ENCODE data around the gene WBP1. TPM values are rescaled to one million over a fixed set of nuclear protein-coding genes. Genes with fewer than 3 reads are reported as not detected.
A peak's percentile ranks its signal among the peaks of the same experiment; 100 is the strongest.

The WBP1 gene
- total and polyA plus RNA-seq, 2 experiments from 2014 or later, result 66.5 to 87.5 TPM

DNA sequence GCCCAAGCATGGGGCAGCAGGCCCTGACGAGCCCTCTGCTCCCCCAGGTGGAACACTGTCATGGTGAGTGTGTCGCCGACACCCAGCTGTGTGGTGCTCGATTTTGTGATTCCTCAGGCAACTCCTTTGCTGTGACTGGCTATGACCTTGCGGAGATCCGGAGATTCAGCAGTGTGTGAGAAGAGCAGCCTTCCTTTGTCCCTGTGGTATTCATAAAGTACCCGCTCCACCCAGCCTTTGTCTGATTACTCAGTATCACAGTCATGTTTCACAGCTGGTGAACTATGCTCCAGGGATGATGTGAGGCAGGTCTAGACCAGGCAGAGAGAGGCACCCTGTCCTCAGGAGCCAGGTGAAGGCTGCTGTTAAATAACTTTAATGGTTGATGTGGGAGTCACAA lies 32.7 kb upstream of the WBP1 start:
- no peaks in the 10 kb centered on the region for H3K9me2 ChIP-seq (replicated peaks; ENCODE audit: insufficient read depth)
- 90% methylated on average over 7 of the region's 7 CpGs for WGBS (ENCODE audit: low lambda C conversion rate, missing lambda C conversion rate)
- peaks cover 17% of the 10 kb centered on the region for H3K4me1 ChIP-seq (ENCODE audit: insufficient read depth)
- no peak overlapping the region for H2AFZ ChIP-seq
- no peak for TF ChIP-seq EZH2phosphoT487 (IDR thresholded peaks at IDR 0.05; ENCODE audit: low read depth, severe bottlenecking, unreplicated experiment)
- TF ChIP-seq, protein P1, sequence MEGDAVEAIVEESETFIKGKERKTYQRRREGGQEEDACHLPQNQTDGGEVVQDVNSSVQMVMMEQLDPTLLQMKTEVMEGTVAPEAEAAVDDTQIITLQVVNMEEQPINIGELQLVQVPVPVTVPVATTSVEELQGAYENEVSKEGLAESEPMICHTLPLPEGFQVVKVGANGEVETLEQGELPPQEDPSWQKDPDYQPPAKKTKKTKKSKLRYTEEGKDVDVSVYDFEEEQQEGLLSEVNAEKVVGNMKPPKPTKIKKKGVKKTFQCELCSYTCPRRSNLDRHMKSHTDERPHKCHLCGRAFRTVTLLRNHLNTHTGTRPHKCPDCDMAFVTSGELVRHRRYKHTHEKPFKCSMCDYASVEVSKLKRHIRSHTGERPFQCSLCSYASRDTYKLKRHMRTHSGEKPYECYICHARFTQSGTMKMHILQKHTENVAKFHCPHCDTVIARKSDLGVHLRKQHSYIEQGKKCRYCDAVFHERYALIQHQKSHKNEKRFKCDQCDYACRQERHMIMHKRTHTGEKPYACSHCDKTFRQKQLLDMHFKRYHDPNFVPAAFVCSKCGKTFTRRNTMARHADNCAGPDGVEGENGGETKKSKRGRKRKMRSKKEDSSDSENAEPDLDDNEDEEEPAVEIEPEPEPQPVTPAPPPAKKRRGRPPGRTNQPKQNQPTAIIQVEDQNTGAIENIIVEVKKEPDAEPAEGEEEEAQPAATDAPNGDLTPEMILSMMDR (IDR thresholded peaks at IDR 0.05; ENCODE audit: poor library complexity), result no peak
- no peak for TF ChIP-seq EZH2 (IDR thresholded peaks at IDR 0.05; ENCODE audit: borderline replicate concordance)
- H4K20me1 ChIP-seq (ENCODE audit: insufficient read depth, poor library complexity, severe bottlenecking), result no peaks in the 10 kb centered on the region
- H3K36me3 ChIP-seq (replicated peaks; ENCODE audit: insufficient read depth, low read depth), result no peaks in the 10 kb centered on the region
- peak; percentile 52 for DNase-seq (ENCODE audit: low spot score)
- no peaks in the 10 kb centered on the region for H3K9me3 ChIP-seq (ENCODE audit: low read depth)
- no peaks in the 10 kb centered on the region for H3K27me3 ChIP-seq
- no peak overlapping the region for H3K4me2 ChIP-seq
- no peaks in the 10 kb centered on the region for H3K79me2 ChIP-seq
- H3K4me3 ChIP-seq, result no peak overlapping the region
- peak overlapping the region; percentile 60 for H3K27ac ChIP-seq

DNA sequence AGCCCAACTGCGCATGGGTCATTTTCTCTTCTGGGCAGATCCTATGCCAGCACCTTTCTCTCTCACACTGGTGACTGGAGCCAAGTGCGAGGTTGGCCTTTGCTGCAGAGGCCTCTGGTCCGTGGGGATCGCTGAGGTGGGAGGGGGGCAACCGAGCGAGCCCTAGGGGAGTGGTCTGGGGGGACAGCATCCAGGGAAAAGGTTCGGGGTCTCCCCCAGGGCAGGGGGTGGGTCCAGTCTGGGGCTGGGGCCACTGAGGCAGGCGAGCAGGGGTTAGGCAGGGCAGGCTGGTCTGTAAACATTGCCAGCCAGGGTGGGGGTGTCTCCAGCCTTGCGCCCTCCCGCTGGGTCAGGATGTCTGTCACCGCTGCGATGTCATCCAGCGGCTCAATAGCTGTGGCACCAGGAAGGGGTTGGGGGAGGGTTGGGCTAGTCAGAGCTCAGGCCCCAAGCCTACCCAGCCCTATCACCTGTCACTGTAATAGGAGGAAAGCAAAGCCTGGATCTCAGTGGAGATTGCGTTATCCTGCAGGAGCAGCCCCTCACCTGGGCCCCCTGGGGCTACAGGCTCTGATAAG lies 32.0 kb upstream of the WBP1 start:
- TF ChIP-seq EZH2phosphoT487 (IDR thresholded peaks at IDR 0.05; ENCODE audit: low read depth, severe bottlenecking, unreplicated experiment) (no peak), EZH2 (IDR thresholded peaks at IDR 0.05; ENCODE audit: borderline replicate concordance) (no peak)
- TF ChIP-seq, protein P1 (IDR thresholded peaks at IDR 0.05; ENCODE audit: poor library complexity), result no peak
- H4K20me1 ChIP-seq (ENCODE audit: insufficient read depth, poor library complexity, severe bottlenecking), result no peaks in the 10 kb centered on the region
- H3K36me3 ChIP-seq (replicated peaks; ENCODE audit: insufficient read depth, low read depth), result no peaks in the 10 kb centered on the region
- peak overlapping the region; percentile 60 for H3K27ac ChIP-seq
- no peak overlapping the region for H3K4me2 ChIP-seq
- no peaks in the 10 kb centered on the region for H3K27me3 ChIP-seq
- H2AFZ ChIP-seq, result no peak overlapping the region
- H3K4me3 ChIP-seq, result no peak overlapping the region
- 87% methylated on average over 12 of the region's 14 CpGs for WGBS (ENCODE audit: low lambda C conversion rate, missing lambda C conversion rate)
- H3K9me2 ChIP-seq (replicated peaks; ENCODE audit: insufficient read depth), result no peaks in the 10 kb centered on the region
- DNase-seq (ENCODE audit: low spot score), result no peak
- no peaks in the 10 kb centered on the region for H3K9me3 ChIP-seq (ENCODE audit: low read depth)
- peaks cover 20% of the 10 kb centered on the region for H3K4me1 ChIP-seq (ENCODE audit: insufficient read depth)
- peaks cover 3% of the 10 kb centered on the region for H3K79me2 ChIP-seq

DNA sequence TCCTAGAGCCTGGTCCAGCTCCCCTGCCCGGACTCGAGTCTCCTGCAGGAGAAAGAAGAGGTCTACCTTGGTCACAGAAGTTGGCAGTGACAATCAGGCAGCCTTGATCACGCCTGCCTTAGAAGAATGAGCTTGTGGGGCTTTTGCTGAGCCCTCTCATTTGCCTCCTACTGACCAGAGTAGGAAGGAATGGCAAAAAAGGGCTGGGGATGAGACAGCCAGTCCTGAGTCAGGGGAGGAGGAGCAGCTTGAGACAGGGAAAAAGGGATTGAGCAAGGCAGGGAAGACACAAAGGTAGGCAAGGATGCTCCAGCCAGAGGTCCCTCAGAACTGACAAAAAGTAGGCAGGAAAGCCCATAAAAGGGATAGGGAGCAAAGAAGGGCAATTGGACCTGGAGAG lies 30.7 kb upstream of the WBP1 start:
- Histone ChIP-seq H3K4me2 (no peak overlapping the region), H3K4me1 (ENCODE audit: insufficient read depth) (peaks cover 16% of the 10 kb centered on the region), H4K20me1 (ENCODE audit: insufficient read depth, poor library complexity, severe bottlenecking) (peaks cover 1% of the 10 kb centered on the region), H3K9me2 (replicated peaks; ENCODE audit: insufficient read depth) (no peaks in the 10 kb centered on the region), H3K27ac (no peak overlapping the region), H3K4me3 (no peak overlapping the region), H2AFZ (no peak overlapping the region), H3K36me3 (replicated peaks; ENCODE audit: insufficient read depth, low read depth) (no peaks in the 10 kb centered on the region), H3K27me3 (no peaks in the 10 kb centered on the region), H3K9me3 (ENCODE audit: low read depth) (no peaks in the 10 kb centered on the region), H3K79me2 (peaks cover 12% of the 10 kb centered on the region)
- TF ChIP-seq EZH2phosphoT487 (IDR thresholded peaks at IDR 0.05; ENCODE audit: low read depth, severe bottlenecking, unreplicated experiment) (no peak), EZH2 (IDR thresholded peaks at IDR 0.05; ENCODE audit: borderline replicate concordance) (no peak)
- TF ChIP-seq, protein P1 (IDR thresholded peaks at IDR 0.05; ENCODE audit: poor library complexity), result no peak
- DNase-seq (ENCODE audit: low spot score), result no peak
- WGBS (ENCODE audit: low lambda C conversion rate, missing lambda C conversion rate), result 88% methylated on average over 3 of the region's 3 CpGs
